AML-193 (cell line): ENCODE measurements around the gene REV3L.
A peak's percentile ranks its signal among the peaks of the same experiment; 100 is the strongest.

Source experiments
- DNase-seq, 2 experiments: peaks; one replicate each; lab custom pipeline; 2025; lab: John Stamatoyannopoulos, UW

Gene REV3L

DNA sequence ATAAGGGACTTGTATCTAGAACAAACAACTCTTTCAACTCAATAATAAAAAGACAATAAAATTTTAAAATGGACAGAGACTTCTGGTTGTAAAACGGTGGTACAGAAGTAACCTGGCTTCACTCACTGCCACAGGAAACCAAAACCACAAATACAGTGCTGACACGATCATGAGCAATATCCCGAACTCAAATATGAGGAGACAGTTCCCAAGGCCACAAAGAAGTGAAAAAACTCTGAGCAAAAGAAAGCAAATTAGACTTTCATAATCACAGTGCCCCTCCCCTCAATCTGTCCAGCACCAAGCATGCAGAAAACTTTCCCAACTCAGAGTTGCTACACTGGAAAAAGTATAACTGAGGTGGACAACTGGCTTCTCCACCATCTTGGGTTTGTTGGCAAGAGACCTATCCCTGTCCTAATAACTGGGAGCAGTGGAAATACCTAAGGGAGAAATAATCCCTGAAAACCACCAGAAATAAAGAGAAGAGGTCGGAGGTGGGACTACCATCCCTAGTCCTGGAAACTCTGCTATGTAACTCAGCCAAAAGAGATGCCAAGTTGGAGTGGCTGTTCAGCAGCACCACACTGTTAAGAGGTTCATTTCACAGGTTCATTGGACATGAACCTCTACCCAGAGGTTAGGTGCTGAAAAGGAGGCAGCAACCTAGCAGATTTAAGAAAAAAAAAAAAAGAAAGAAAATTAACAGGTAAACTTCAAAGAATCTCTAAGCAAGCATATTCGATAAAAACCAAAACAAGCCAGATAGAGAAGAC is 55.5 kb downstream of the REV3L start:
- peak; percentile 92 to 98 for DNase-seq

DNA sequence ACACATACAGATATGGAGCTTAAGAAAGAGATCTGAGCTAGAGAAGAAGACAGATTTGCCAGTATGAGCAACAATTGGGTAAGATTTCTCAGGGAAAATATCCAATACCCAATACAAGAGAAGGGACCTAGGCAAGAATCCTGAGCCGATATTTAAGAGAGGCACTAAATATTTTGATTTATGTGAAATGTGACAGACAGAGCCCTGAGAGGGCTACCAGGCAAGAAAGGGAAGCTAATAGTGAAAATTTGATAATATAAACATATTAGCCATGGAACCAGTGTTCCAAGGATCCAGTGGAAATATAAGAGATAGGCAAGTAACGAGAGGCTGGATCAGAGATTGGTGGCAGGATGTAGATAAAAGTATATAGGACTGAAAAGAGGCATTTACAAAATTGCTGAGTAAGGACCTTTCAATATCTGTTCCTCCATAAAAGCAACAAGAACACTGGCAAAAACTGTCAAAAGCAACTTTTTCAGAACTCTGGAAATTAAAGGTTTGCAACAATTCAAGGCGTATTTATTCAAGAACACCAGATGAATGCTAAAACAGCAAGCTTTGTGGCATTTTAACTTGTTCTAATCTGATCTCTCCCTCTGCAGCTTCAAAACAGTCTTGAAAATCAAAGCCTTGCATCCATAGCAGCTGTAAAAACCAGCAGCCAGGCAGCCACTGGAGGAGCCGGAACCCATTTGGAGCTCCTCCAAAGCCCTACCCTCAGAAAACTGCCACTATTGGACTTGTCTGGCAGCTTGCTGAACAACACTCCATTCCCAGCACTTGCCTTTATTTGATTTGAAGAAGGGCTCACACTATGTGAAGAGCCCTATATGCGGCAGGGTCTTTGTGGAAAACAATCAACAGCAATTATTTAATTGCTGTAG is 58.8 kb downstream of the REV3L start:
- no peak for DNase-seq

DNA sequence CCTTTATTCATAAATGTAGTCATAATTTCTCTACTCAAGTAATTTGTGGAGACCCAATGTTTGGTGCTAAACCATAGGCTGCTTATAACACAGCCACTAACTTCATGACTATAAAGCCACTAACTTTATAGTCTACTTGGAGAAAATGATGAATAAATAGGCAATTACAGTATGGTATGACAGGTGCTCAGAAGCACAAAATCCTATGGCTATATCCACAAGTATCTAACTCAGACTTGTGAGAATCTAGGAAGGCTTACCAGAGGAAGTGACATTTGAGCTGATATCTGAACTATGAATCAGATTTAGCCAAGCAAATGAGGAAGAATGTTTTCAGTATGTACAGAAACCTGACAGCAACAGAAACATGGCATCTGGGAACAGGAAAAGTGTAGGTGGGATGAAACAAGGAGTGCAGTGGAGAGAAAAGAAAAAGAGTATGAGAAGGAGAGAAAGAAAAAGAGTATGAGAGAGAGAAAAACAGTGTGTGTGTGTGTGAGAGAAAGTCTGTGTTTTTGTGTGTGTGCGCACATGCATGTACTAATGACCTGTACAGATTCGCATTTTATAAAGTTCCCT is 59.9 kb downstream of the REV3L start:
- DNase-seq: peak in 1 of 2 experiments; percentile 27

DNA sequence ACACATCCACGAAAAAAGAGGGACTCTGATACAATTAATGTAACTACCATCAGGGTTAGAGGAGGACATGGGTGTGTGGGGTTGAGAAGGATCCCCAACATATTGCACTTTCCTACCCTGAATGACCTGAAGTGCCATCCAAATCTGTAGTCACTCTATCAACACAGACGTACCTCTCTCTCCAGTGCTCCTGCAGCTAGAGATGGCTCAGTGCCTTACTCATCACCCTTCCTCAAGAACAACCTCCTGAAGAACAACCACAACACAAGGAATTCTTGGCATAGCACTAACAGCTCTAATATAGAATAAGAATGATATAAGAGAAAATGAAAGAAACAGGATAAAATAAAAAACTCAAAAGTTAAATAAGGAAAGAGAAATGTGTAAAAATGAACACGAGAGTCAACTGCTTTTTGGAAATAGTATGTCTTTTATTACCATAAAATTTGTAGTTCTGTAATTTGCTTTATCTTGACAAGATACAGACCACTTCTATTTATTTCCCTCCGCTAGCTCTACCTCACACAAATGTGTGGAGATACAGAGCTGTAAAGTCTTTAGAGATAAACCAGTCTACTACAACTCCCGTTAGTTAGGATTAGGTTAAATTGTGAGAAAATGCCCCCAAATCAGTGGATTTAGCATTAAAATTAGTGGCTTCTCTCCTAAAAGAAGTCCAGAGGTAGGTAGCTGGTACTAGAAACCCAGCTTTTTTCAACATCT is 63.9 kb downstream of the REV3L start:
- DNase-seq: no peak

DNA sequence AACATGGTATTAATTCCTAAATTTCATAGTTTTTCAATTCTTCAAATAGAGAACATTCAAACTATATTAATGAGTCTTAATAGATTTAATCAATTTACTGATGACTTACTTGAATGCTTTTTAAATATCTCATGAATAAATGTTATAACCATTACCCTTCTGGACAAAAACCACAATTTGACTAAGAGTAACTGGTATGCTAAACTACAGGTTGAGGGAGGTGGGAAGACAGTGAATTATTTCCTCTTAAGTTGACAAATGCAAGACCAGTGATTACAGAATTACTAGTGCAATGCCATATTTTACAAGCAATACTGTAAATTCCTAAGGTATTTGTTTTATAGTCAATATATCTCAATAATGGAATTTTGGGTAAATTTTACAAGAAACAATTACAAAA is 65.1 kb downstream of the REV3L start:
- no peak for DNase-seq

DNA sequence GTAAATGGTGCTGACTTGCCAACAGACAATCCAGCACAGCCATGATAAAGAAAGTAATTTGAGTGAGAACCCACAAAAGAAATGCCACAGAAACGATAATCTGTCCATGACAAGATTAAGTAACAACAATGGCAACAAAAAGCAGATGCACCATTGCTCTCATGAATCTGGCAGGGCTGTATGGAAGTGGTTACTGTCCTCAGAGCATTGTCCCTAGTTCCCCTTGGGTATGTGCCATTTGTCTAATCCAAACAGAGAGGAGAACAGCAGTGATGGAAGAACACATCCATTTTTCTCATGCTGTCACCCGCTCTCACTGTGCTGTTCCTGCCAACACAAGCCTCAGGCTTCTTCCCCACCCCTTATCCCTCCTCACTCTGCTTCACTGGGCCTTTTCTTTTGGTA is 65.8 kb downstream of the REV3L start:
- peak; percentile 12 to 16 for DNase-seq

DNA sequence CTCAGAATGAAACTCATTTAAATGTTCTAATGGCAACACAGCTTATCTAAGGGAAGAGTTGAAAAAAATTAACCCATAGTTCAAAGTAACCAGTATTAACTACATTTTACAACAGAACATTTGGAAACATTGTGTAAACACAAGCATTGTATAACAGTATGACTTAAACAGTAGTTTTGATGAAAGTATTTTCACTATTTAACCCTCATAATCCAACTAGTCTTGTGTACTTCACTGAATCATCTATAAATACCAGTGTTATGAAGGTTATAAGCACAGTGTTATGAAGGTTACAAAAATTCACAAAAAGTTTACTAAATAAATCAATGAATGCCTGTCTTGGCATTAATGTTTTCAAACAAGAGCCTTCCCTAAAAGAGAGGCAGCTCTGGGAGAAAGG is 66.5 kb downstream of the REV3L start:
- no peak for DNase-seq

DNA sequence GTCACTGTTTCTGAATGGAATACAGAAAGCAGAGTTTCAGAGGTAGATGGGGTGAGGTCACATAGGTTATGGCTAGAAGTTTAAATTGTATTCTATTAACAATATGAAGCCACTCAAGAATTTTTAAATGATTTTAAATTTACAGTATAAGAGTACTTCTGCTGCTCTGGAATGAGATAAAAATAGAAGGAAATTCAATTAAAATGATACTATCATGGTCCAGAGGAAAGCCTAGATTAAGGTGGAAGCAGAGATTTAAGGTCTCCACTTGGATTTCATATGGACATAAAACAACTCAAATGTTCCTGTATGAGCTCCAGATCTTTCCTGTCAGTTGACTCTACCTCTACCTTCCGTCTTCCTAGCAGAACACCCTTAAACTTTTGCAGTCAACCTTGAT is 68.6 kb downstream of the REV3L start:
- DNase-seq: no peak

DNA sequence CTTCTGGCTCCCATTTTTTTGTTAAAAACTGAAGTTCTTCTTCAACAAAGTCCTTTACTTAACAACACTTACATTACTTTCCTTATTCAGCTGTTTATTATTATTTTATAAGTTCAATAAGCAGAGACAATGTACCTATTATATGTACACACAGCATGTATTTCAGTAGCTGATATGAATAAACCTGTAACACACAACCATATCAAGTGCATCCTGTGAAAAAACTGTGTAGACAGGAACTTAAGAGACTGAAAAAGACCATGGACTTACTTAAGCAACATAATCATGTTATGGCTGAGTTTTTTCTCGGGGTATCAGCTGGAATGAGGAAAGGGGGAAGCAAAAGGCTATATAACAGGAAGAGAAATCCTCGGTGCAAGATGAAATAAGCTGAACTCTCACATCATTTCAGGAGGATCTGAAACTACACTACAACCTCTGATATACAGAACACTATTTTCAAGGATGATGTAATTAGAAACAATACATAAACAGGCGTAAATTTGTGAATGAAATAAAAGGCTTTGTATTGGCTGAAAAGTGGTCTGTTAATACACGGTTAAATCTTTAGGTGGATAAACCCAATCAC is 70.9 kb downstream of the REV3L start:
- DNase-seq: no peak

DNA sequence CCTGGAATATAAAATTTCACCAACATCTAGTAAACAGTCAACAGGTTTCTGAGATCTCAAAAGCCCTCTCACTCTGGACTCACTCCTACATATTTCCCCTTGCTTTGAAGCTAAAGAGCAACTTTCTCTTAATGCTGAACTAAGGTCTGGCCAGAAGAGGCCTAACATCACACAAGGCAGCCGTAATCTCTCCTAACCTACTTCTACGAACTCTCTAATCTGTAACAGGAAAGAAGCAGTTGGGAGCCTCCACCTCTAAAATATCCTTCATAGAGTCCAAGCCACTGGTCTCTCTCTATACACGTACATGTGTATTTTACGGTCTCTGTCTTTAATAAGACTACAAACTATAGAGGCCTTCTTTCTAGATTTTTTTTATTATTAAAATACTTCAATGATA is 72.0 kb downstream of the REV3L start:
- no peak for DNase-seq

DNA sequence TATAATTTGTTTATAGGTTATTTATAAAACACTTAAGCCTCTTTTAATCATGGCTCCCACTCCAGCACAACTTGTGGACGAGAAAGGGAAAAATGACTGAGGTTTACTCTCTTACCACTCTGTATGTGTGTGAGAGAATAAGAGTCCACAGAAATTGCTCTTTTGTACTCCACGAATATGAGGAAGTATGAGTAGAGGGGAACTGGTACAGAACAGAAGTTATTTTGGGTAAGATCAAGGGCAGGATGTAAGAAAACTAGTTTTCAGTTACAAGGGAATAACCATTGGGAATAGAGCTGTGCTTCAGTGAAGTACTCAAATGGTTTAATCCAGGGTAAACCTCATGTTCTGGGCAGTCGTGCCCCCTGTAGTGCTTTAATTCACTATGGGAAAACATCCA is 72.6 kb downstream of the REV3L start:
- peak; percentile 18 to 61 for DNase-seq

DNA sequence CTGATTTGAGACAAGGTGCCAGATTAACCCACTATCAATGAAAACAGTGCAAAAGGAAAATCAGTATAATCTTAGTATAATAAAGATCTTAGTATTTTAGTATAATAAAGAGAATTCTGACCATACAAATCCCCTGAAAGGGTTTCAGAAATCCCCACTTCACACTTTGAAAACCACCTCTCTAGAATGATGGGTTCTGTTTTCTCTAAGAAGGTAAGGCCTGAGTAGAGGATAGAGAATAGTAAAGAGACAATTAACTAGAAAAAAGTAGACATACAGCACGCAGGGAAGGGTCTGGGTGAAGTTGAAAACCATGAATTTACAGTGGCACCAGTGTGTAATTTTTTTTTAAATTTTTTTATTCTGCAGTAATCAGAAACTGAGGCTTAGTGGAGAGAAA is 73.6 kb downstream of the REV3L start:
- no peak for DNase-seq

DNA sequence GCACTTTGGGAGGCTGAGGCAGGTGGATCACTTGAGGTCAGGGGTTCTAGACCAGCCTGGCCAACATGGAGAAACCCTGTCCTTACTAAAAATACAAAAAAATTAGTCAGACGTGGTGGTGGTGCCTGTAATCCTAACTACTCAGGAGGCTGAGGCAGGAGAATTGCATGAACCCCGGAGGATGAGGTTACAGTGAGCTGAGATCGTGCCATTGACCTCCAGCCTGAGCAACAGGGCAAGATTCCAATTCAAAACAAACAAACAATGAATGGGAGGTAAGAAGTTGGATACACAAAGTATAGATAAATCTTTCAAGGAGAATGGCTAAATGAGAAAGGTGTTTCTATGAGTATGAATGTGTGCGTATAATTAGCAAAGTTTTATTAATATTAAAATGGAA is 75.3 kb downstream of the REV3L start:
- no peak for DNase-seq

DNA sequence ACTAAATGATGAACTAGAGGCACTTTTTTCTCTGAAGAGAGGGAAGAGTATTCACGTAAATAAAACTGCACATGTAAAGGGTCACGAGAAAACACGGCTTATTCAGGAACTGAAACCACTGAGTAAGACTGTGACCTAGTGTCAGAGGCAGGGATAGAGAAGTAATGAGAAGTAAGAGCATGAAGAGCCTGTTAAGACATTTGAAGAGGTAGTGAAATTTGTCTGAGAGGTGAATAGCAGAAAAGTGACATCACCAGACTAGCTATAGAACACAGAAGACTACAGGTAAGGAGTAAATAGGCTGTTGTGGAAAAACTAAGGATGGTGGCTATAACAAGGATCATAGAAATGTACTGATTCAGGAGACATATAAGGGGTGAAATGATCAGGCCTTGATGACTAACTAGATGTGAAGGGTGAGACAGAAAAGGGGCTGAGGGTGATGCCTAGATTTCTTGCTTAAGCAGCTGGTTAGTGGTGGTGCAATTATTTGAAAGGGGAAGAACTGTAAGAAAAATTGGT is 76.8 kb downstream of the REV3L start:
- DNase-seq: no peak

DNA sequence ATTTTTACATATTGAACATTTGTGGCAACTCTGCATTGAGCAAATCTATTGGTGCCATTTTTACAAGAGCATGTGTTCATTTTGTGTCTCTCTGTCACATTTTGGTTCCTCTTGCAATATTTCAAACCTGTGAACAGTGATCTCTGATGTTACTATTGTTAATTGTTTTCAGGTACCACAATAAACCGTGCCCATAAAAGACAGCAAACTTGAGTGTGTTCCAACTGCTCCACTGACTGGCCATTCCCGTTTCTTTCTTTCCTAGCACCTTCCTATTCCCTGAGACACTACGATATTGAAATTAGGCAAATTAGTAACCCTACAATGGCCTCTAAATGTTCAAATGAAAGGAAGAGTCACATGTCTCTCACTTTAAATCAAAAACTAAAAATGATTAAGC is 79.6 kb downstream of the REV3L start:
- no peak for DNase-seq

DNA sequence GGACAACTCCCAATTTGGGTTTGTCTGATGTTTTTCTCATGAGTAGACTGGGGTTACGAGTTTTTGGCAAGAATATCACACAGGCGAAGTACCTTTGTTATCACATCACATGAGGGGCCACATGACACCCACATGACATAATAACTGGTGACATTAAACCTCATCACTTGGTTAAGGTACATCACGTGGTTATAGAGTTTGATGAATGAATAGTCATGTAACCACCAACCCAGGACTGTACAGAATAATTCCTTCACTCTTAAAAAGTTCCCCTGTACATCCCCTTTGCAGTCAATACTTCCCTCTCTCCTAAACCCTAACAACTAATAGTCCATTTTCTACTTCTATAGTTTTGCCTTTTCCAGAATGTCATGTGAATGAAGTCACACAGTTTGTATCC is 83.4 kb downstream of the REV3L start:
- DNase-seq: no peak

DNA sequence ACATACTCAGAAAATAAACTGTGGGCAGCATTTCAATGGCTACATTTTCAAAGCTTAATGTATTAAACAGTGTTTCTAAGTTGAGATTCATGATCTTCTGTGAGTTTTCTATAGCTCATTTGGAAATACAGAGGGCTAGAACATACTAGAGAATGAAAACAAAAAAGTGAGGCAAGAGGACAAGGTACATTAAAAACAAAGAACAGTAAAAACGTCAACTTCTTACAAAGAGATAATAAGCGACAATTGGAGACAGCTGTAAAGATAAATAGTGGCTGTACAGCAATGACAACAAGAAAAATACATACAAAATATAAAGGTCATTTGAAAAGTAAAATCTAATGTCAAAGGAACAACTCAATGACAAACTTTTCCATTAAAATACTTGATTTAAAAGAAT is 94.3 kb downstream of the REV3L start:
- no peak for DNase-seq

DNA sequence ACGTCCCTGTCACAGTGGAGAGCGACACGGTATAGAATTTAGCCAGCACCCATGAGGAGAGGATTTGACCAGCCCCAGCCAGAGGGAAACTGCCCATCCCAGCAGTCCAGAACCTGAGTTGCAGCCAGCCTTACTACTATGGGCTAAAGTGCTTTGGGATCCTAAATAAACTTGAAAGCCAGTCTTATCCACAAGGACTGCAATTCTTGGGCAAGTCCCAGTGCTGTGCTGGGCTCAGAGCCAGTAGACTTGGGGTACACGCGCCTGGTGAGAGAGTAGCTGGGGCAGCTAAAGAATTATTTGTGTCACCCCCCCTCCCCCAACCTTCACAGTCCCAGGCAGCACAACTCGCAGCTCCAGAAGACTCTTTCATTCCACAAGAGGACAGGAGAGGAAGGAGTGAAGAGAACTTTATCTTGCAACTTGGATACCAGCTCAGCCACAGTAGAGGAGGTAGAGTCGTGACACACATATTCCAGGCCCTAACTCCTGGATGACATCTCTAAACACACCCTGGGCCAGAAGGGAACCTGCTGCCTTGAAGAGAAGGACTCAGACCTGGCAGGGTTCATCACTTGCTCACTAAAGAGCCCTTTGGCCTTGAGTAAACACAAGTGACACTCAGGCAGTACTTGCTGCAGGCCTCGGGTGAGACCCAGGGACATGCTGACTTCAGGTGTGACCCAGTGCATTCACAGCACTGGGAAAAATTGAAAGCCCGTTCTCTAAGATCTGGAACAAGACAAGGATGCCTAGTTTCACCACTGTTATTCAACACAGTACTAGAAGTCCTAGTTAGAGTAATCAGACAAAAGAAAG is 100.3 kb downstream of the REV3L start:
- no peak for DNase-seq

DNA sequence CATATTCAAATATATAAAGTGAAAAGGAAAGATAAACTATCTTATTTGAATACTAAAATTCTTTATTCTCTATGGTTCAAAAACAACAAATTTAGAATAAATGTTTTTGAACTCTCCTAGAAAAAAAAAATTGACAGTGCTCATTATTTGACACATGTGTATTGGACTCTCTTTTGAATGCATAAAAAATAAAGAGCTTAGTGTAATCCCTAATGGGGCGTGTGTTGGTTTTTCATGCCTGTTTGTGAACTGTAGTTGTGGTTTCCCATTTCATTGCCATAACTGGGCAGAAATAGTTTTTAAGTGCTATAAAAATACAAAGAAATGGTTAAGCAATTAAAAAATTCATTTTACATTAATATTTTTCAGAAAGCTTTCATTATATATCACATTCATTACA is 101.3 kb downstream of the REV3L start:
- no peak for DNase-seq

DNA sequence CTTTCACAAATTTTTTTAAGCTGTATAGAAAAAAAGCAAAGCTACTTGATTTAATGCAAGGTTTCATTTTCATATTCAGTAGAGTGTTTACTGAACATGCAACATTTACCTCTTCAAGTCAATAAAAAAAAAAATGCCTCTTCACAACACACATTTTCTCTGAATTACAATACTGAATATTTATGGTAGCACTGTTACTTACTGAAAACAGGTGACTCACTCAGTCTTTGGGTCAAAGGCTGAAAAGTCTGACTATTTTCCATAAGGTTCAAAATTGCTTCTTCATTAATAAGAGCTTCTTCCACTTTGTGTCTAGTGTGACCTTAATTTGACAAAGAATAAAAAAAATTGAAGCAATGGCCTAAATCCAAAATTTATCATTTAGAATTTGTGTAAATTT is 101.9 kb downstream of the REV3L start:
- DNase-seq: no peak

DNA sequence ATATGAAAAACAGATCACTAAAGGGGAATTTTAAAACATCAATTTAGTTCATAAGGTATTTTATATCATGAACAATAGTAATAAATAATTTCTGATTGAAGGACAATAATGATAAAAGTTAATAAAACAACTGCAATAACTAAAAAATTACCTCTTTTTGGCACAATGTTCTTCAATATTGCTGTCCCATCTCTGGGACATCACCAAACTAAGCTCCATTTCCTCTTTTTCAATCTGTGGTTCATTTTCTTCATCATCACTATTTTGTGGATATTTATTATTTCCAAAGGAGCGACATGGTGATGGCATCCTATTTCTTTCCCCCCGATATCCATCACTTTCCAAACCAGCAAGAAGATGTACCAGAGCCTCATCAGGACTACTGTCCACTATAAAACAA is 103.2 kb downstream of the REV3L start:
- DNase-seq: no peak
